Gastroesophageal sphincter (tissue), 3 donors: Measurements from ENCODE around the gene C5AR2.

ENCODE experiments used
- CTCF ChIP-seq, 4 experiments: fragments of 200-600 bp in 2 of 4; fragments of 450-650 bp in 2 of 4; sonication (generic) in 1 of 4; IDR thresholded peaks; one replicate each; pipeline ENCODE4 v1.5.1; 2017 to 2019; ENCODE audit warnings: antibody characterized with exemption in 4 of 4, mild to moderate bottlenecking in 2 of 4, moderate library complexity in 2 of 4
- EP300 ChIP-seq: sonication (generic); formaldehyde crosslinking; IDR thresholded peaks from one replicate; pipeline ENCODE4 v1.6.1; 2017; ENCODE audit warnings: antibody characterized with exemption, mild to moderate bottlenecking
- POLR2A ChIP-seq, 2 donors: fragments of 450-650 bp; IDR thresholded peaks; one replicate each; pipeline ENCODE4 v1.6.1; 2017; ENCODE audit warnings: antibody characterized with exemption in 2 of 2, mild to moderate bottlenecking in 2 of 2, moderate library complexity in 1 of 2

DNA sequence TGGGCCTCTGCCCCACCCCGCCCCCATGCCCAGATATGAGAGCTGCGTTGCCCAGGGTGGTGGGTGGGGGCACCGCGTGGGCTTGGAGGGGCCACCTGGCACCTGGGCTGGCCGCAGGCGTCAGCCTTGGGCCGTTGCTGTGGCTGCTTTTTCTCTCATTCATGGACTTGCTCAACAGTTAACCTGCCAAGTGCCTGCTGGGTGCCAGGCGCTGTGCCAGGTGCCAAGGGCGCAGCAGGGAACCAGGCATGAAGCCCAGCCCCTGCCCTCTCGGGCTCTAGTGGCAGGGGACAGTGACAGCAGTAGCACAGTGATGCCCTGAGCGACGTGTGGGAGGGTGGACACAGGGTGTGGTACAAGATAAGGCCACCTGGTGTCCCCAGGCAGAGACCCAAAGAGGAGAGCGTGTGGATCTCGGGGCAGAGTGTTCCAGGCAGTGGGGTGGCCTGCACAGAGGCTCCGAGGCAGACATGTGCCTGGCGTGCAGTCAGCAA lies 45.3 kb downstream of the C5AR2 start:
- no peak for TF ChIP-seq CTCF (IDR thresholded peaks at IDR 0.05)
- TF ChIP-seq POLR2A (IDR thresholded peaks at IDR 0.05) = no peak
- TF ChIP-seq EP300 = no peak
